Cardiac muscle cell (in vitro differentiated cells and primary cell): Measurements from ENCODE around the gene HTRA1. TPM values are rescaled to one million over a fixed set of nuclear protein-coding genes. Genes with fewer than 3 reads are reported as not detected.

Experiments used
- DNase-seq, 2 donors: peaks; one replicate each; pipeline versions ENCODE4 v3.0.0 to v3.0.0-alpha.2; 2010 to 2017; ENCODE audit warnings: low read depth in 1 of 2, low spot score in 1 of 2
- H3K27ac ChIP-seq: fragments of 200-600 bp; sonication (generic); 2 replicates; pipeline ENCODE4 v1.5.1; 2016
- H3K27me3 ChIP-seq: fragments of 200-600 bp; sonication (generic); 2 replicates; pipeline ENCODE4 v1.6.0; 2016; ENCODE audit warnings: control low read depth
- H3K36me3 ChIP-seq: fragments of 200-600 bp; sonication (generic); 2 replicates; pipeline ENCODE4 v1.5.1; 2016; ENCODE audit warnings: control low read depth
- H3K4me1 ChIP-seq: fragments of 200-600 bp; sonication (generic); 2 replicates; pipeline ENCODE4 v1.8.1; 2017; ENCODE audit warnings: low read depth, mild to moderate bottlenecking, mixed run types
- H3K4me3 ChIP-seq: fragments of 200-600 bp; sonication (generic); 2 replicates; pipeline ENCODE4 v1.5.1; 2016; ENCODE audit warnings: mild to moderate bottlenecking
- H3K9me3 ChIP-seq: fragments of 200-600 bp; sonication (generic); 2 replicates; pipeline ENCODE4 v1.5.1; 2017; ENCODE audit warnings: low read depth, mild to moderate bottlenecking, control low read depth
- CTCF ChIP-seq: IDR thresholded peaks from 2 replicates; pipeline ENCODE4 v1.5.1; 2012; ENCODE audit warnings: low read depth, mild to moderate bottlenecking, low read length
- polyA plus RNA-seq: library from polyadenylated mRNA; unstranded; fragments of >200 nt; fragmentation: Nextera tagmentation; extraction: Ambion mirVana; gene quantifications from 2 replicates; pipeline ENCODE4 v1.2.1, GENCODE V29; 2016
- total RNA-seq: library from RNA; depleted of rRNA; stranded (reverse); fragments of >200 nt; gene quantifications from 2 replicates; pipeline ENCODE4 v1.2.3, GENCODE V29; 2016

HTRA1 gene
- total and polyA plus RNA-seq, 2 experiments from 2014 or later = 154 to 226 TPM

DNA sequence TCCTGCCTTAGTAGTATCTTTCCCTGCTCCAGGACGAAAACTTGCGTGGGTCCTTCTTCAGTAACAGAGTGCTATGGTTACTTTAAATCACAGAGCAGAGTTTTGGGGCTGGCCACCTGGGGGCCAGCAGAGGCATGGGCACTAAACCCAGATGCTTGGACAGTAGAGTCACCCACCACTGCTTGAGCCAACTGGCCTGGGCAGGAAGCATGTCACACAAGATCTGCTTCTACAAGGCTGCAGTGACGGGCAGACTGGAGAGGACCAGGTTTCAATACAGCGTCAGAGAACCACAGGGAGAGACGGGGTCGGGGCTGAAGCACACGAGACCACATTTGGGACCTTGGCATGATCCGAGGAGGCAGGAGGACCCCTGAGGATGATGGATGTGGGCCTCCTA is 84.9 kb downstream of the HTRA1 start:
- no peak for DNase-seq
- no peak for TF ChIP-seq CTCF
- H3K27ac ChIP-seq = no peak overlapping the region

GRCh38 chr10:122548407-122549085 is 87.2 kb downstream of the HTRA1 start:
- TF ChIP-seq CTCF = no peak
- Histone ChIP-seq H3K4me1 (peaks cover 25% of the 10 kb centered on the region), H3K27me3 (no peaks in the 10 kb centered on the region), H3K27ac (peak overlapping the region; percentile 52), H3K4me3 (no peak overlapping the region), H3K36me3 (no peaks in the 10 kb centered on the region), H3K9me3 (no peaks in the 10 kb centered on the region)
- DNase-seq = no peak

More for the DNA sequence above, 84.9 kb downstream of the HTRA1 start:
- H3K9me3 ChIP-seq = no peaks in the 10 kb centered on the region
- H3K4me3 ChIP-seq = no peak overlapping the region
- no peaks in the 10 kb centered on the region for H3K27me3 ChIP-seq
- no peaks in the 10 kb centered on the region for H3K36me3 ChIP-seq
- peaks cover 25% of the 10 kb centered on the region for H3K4me1 ChIP-seq

- H3K9me3 ChIP-seq = no peaks in the 10 kb centered on the region
Measured at GRCh38 chr10:122549636-122550035, 88.3 kb downstream of the HTRA1 start.

GRCh38 chr10:122550427-122550826 is 89.1 kb downstream of the HTRA1 start:
- H3K27ac ChIP-seq = no peak overlapping the region
- H3K9me3 ChIP-seq = no peaks in the 10 kb centered on the region
- no peak for TF ChIP-seq CTCF
- H3K27me3 ChIP-seq = no peaks in the 10 kb centered on the region
- H3K4me1 ChIP-seq = peaks cover 25% of the 10 kb centered on the region
- no peaks in the 10 kb centered on the region for H3K36me3 ChIP-seq
- no peak for DNase-seq
- H3K4me3 ChIP-seq = no peak overlapping the region

More at GRCh38 chr10:122549636-122550035, 88.3 kb downstream of the HTRA1 start:
- TF ChIP-seq CTCF = no peak
- Histone ChIP-seq H3K27ac (no peak overlapping the region), H3K4me1 (peaks cover 25% of the 10 kb centered on the region), H3K4me3 (no peak overlapping the region), H3K36me3 (no peaks in the 10 kb centered on the region), H3K27me3 (no peaks in the 10 kb centered on the region)
- peak in 1 of 2 donors; percentile 31 for DNase-seq

DNA sequence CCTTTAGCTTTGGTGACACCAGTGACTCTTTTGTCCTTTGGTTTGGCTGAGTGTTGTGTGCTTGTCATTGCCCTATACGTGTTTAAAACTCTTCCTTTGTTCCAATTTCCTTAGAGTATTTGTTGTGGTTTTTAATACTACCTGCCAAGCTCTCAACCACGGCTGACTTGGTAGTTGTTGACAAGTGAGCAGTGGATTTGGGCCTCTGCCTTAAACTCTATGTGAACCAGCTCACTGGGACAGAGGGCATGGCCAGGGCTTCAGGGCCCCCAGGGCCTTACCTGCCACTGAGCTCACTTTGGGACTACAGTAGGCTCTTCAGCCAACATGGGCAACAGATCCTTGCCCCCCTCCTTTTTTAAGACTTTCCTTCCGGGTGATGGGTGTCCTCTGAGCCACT is 89.6 kb downstream of the HTRA1 start:
- H3K27ac ChIP-seq = no peak overlapping the region

More for the DNA sequence above, 89.6 kb downstream of the HTRA1 start:
- H3K4me1 ChIP-seq = peaks cover 25% of the 10 kb centered on the region
- H3K27me3 ChIP-seq = no peaks in the 10 kb centered on the region
- no peaks in the 10 kb centered on the region for H3K9me3 ChIP-seq
- no peaks in the 10 kb centered on the region for H3K36me3 ChIP-seq
- DNase-seq = no peak
- no peak overlapping the region for H3K4me3 ChIP-seq
- TF ChIP-seq CTCF = no peak
